Stimulated activated CD4-positive, alpha-beta T cell treated with anti-CD3 and anti-CD28 coated beads, Interleukin-15, amount 100 ng/mL, for 1 hour (primary cell): ENCODE data around the gene BCL2.
"Not testable (repeated sequence)": the region's sequence is repeated elsewhere in the genome, so short reads cannot be mapped to it uniquely, and the experiment has no call there.

Source experiments
- DNase-seq, 2 donors: peaks; one replicate each; pipeline ENCODE4 v3.0.0-alpha.2; 2020; ENCODE audit warnings: low read depth in 1 of 2, low spot score in 1 of 2

BCL2 gene

GRCh38 chr18:63206433-63207142 lies 113.0 kb downstream of the BCL2 start:
- no peak for DNase-seq

GRCh38 chr18:63205791-63206252 lies 113.7 kb downstream of the BCL2 start:
- DNase-seq = no peak

GRCh38 chr18:63203497-63203896 lies 116.1 kb downstream of the BCL2 start:
- no peak for DNase-seq

- no peak for DNase-seq
Measured at GRCh38 chr18:63202828-63203227, 116.7 kb downstream of the BCL2 start.

- DNase-seq = not testable (repeated sequence)
Measured at GRCh38 chr18:63201456-63201855, 118.1 kb downstream of the BCL2 start.

GRCh38 chr18:63199743-63200241 lies 119.8 kb downstream of the BCL2 start:
- DNase-seq = no peak

GRCh38 chr18:63198868-63199742 lies 120.5 kb downstream of the BCL2 start:
- DNase-seq = no peak

- no peak for DNase-seq
Measured at GRCh38 chr18:63198098-63198760, 121.3 kb downstream of the BCL2 start.

- DNase-seq = no peak
Measured at GRCh38 chr18:63197246-63197869, 122.2 kb downstream of the BCL2 start.

- no peak for DNase-seq
Measured at GRCh38 chr18:63195326-63196159, 124.0 kb downstream of the BCL2 start.

- no peak for DNase-seq
Measured at GRCh38 chr18:63192885-63193349, 126.7 kb downstream of the BCL2 start.

GRCh38 chr18:63192126-63192884 lies 127.3 kb downstream of the BCL2 start:
- no peak for DNase-seq

GRCh38 chr18:63191413-63191812 lies 128.2 kb downstream of the BCL2 start:
- DNase-seq = no peak

GRCh38 chr18:63190838-63191237 lies 128.7 kb downstream of the BCL2 start:
- DNase-seq = not testable (repeated sequence)

- DNase-seq = no peak
Measured at GRCh38 chr18:63189817-63190216, 129.8 kb downstream of the BCL2 start.

- no peak for DNase-seq
Measured at GRCh38 chr18:63189041-63189440, 130.5 kb downstream of the BCL2 start.

- DNase-seq = no peak
Measured at GRCh38 chr18:63187791-63188460, 131.6 kb downstream of the BCL2 start.

- DNase-seq = no peak
Measured at GRCh38 chr18:63187223-63187574, 132.4 kb downstream of the BCL2 start.
